Stimulated activated CD8-positive, alpha-beta memory T cell treated with anti-CD3 and anti-CD28 coated beads, Interleukin-12 subunit alpha, Interleukin-12 subunit beta, amount 100 ng/mL, for 24 hours (primary cell): ENCODE measurements around the gene DCDC2C.
"Not testable (repeated sequence)": the region's sequence is repeated elsewhere in the genome, so short reads cannot be mapped to it uniquely, and the experiment has no call there.

Experiments
- DNase-seq: peaks from one replicate; pipeline ENCODE4 v3.0.0-alpha.2; 2020; ENCODE audit errors: extremely low read depth

The DCDC2C gene

GRCh38 chr2:3703236-3703756, at the start of gene DCDC2C:
TSS of gene DCDC2C (plus strand) at chr2:3703575. CDS start at chr2:3703752, 177 bp downstream.
- DNase-seq, result no peak

GRCh38 chr2:3654011-3654410, 49.4 kb upstream of the DCDC2C start:
- DNase-seq, result no peak

- no peak for DNase-seq
Observed at GRCh38 chr2:3654531-3655225, 48.7 kb upstream of the DCDC2C start.

- DNase-seq, result no peak
Observed at GRCh38 chr2:3655871-3656761, 47.3 kb upstream of the DCDC2C start.

GRCh38 chr2:3656762-3657721, 46.3 kb upstream of the DCDC2C start:
- DNase-seq, result no peak

- no peak for DNase-seq
Observed at GRCh38 chr2:3657881-3658280, 45.5 kb upstream of the DCDC2C start, which contains the start of gene ALLC. TSS of gene ALLC (plus strand) at chr2:3658200. CDS start at chr2:3671158, 12,958 bp downstream.

- no peak for DNase-seq
Observed at GRCh38 chr2:3659447-3660432, 43.6 kb upstream of the DCDC2C start.

GRCh38 chr2:3660640-3661039, 42.7 kb upstream of the DCDC2C start:
- DNase-seq, result not testable (repeated sequence)

GRCh38 chr2:3661149-3661660, 42.2 kb upstream of the DCDC2C start:
- no peak for DNase-seq

GRCh38 chr2:3662239-3662638, 41.1 kb upstream of the DCDC2C start:
- no peak for DNase-seq

GRCh38 chr2:3664118-3664517, 39.3 kb upstream of the DCDC2C start:
- no peak for DNase-seq

GRCh38 chr2:3664925-3665324, 38.5 kb upstream of the DCDC2C start:
- no peak for DNase-seq

GRCh38 chr2:3665886-3666612, 37.3 kb upstream of the DCDC2C start:
- DNase-seq, result no peak

GRCh38 chr2:3666613-3666975, 36.8 kb upstream of the DCDC2C start:
- no peak for DNase-seq

- no peak for DNase-seq
Observed at GRCh38 chr2:3667151-3667631, 36.2 kb upstream of the DCDC2C start.

GRCh38 chr2:3669656-3670055, 33.7 kb upstream of the DCDC2C start:
- DNase-seq, result no peak

- DNase-seq, result no peak
Observed at GRCh38 chr2:3670376-3670775, 33.0 kb upstream of the DCDC2C start.

- no peak for DNase-seq
Observed at GRCh38 chr2:3670941-3671340, 32.4 kb upstream of the DCDC2C start.
